Astrocyte (in vitro differentiated cells and primary cell): ENCODE data around the gene RAPGEF5. TPM values are rescaled to one million over a fixed set of nuclear protein-coding genes. Genes with fewer than 3 reads are reported as not detected.

Experiments
- DNase-seq: peaks from one replicate; pipeline ENCODE4 v3.0.0-alpha.2; 2010; ENCODE audit warnings: low read depth
- FAIRE-seq: peaks from 2 replicates; lab custom pipeline; 2011; peaks lifted over from hg19 to GRCh38; lab: Jason Lieb, UNC
- H2AFZ ChIP-seq: 2 replicates; pipeline ENCODE4 v1.6.0; 2012; ENCODE audit warnings: low read depth, low read length, inconsistent platforms
- H3K27ac ChIP-seq: 2 replicates; pipeline ENCODE4 v1.5.1; 2011; ENCODE audit warnings: low read depth, low read length, inconsistent platforms
- H3K27me3 ChIP-seq: 2 replicates; pipeline ENCODE4 v1.6.0; 2011; ENCODE audit warnings: low read length, inconsistent platforms; ENCODE audit not compliant: insufficient read depth
- H3K36me3 ChIP-seq: 2 replicates; pipeline ENCODE4 v1.5.1; 2011; ENCODE audit warnings: low read length, inconsistent platforms; ENCODE audit not compliant: insufficient read depth
- H3K4me1 ChIP-seq: 2 replicates; pipeline ENCODE4 v1.5.1; 2011; ENCODE audit warnings: low read length, inconsistent platforms; ENCODE audit not compliant: insufficient read depth
- H3K4me2 ChIP-seq: 2 replicates; pipeline ENCODE4 v1.6.0; 2012; ENCODE audit warnings: low read length, inconsistent platforms
- H3K4me3 ChIP-seq: 2 replicates; pipeline ENCODE4 v1.5.1; 2011; ENCODE audit warnings: low read depth, mild to moderate bottlenecking, low read length, inconsistent platforms; ENCODE audit not compliant: insufficient read depth
- H3K79me2 ChIP-seq: 2 replicates; pipeline ENCODE4 v1.6.0; 2012; ENCODE audit warnings: mild to moderate bottlenecking, low read length, inconsistent platforms; ENCODE audit not compliant: insufficient read depth
- H3K9ac ChIP-seq: 2 replicates; pipeline ENCODE4 v1.6.0; 2012; ENCODE audit warnings: mild to moderate bottlenecking, low read length, inconsistent platforms
- H3K9me3 ChIP-seq: 2 replicates; pipeline ENCODE4 v1.5.1; 2012; ENCODE audit warnings: low read depth, mild to moderate bottlenecking, low read length, inconsistent platforms; ENCODE audit not compliant: insufficient read depth
- H4K20me1 ChIP-seq: 2 replicates; pipeline ENCODE4 v1.6.0; 2012; ENCODE audit warnings: low read length, inconsistent platforms; ENCODE audit not compliant: insufficient read depth
- H3K27ac Mint-ChIP-seq: one replicate; pipeline ENCODE4 v1.8.0; 2021; ENCODE audit warnings: mild to moderate bottlenecking, mixed read lengths; ENCODE audit not compliant: unreplicated experiment
- H3K27me3 Mint-ChIP-seq: one replicate; pipeline ENCODE4 v1.8.0; 2021; ENCODE audit warnings: low read depth, mixed read lengths; ENCODE audit not compliant: unreplicated experiment
- H3K36me3 Mint-ChIP-seq: one replicate; pipeline ENCODE4 v1.8.0; 2021; ENCODE audit warnings: low read depth, mixed read lengths; ENCODE audit not compliant: unreplicated experiment
- H3K4me1 Mint-ChIP-seq: one replicate; pipeline ENCODE4 v1.8.0; 2021; ENCODE audit warnings: low read depth, mixed read lengths; ENCODE audit not compliant: unreplicated experiment
- H3K4me3 Mint-ChIP-seq: one replicate; pipeline ENCODE4 v1.8.0; 2021; ENCODE audit warnings: mild to moderate bottlenecking, moderate library complexity, mixed read lengths; ENCODE audit not compliant: unreplicated experiment
- H3K9me3 Mint-ChIP-seq: one replicate; pipeline ENCODE4 v1.8.0; 2021; ENCODE audit warnings: mild to moderate bottlenecking, mixed read lengths; ENCODE audit not compliant: unreplicated experiment
- CTCF ChIP-seq: IDR thresholded peaks from 2 replicates; pipeline ENCODE4 v1.5.1; 2011; ENCODE audit warnings: low read depth, mild to moderate bottlenecking, inconsistent platforms, low read length, moderate library complexity; ENCODE audit not compliant: insufficient read depth
- EZH2 ChIP-seq: IDR thresholded peaks from 2 replicates; pipeline ENCODE4 v1.6.1; 2012; ENCODE audit warnings: mild to moderate bottlenecking, low read length, inconsistent platforms; ENCODE audit not compliant: insufficient read depth
- total RNA-seq: library from RNA; stranded (reverse); gene quantifications from 2 replicates; pipeline ENCODE4 v1.2.1, GENCODE V29; 2021

RAPGEF5 gene
- total RNA-seq, 1 donor from 2014 or later = 1.0 TPM

DNA sequence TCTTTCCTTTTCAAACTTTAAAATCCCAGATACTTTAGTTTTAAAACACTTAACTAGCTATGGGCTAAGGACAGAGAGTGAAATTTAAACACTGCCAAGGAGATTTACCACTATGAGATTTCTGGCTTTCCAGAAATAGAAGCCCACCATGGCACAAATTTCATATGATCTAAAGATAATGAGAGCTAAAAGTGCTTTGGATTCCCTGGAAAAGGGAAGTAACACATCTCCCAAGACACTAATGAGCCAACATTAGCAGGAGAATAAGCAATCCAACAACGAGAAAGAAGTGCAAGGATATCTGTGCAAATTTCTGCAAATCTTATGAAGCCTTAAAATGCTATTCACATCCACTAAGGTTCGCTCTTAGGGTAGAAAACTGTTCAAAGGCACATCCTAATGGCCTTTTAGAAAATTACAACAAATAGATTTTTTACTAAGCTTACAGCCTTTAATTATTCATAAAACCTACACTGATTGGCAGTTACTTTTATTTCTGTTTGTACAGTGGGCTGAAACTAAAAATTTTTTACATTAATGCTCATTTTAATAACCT lies 100.3 kb downstream of the RAPGEF5 start:
- H3K79me2 ChIP-seq = no peaks in the 10 kb centered on the region
- no peaks in the 10 kb centered on the region for H3K9me3 ChIP-seq
- H2AFZ ChIP-seq = no peak overlapping the region
- H3K4me3 ChIP-seq = no peak overlapping the region
- H3K4me3 Mint-ChIP-seq = no peak overlapping the region
- no peaks in the 10 kb centered on the region for H3K36me3 Mint-ChIP-seq
- peaks cover 2% of the 10 kb centered on the region for H3K27me3 Mint-ChIP-seq
- DNase-seq (no peak), FAIRE-seq (no peak)
- H3K9ac ChIP-seq = no peak overlapping the region
- H3K4me1 Mint-ChIP-seq = no peaks in the 10 kb centered on the region
- no peaks in the 10 kb centered on the region for H3K36me3 ChIP-seq
- H3K9me3 Mint-ChIP-seq = no peaks in the 10 kb centered on the region
- H3K27ac Mint-ChIP-seq = no peak overlapping the region
- no peak overlapping the region for H3K27ac ChIP-seq
- H3K4me2 ChIP-seq = no peak overlapping the region
- H3K27me3 ChIP-seq = peaks cover 2% of the 10 kb centered on the region
- no peaks in the 10 kb centered on the region for H3K4me1 ChIP-seq
- H4K20me1 ChIP-seq = no peaks in the 10 kb centered on the region
- TF ChIP-seq CTCF (no peak), EZH2 (no peak)

- peaks cover 2% of the 10 kb centered on the region for H3K27me3 Mint-ChIP-seq
- no peaks in the 10 kb centered on the region for H3K79me2 ChIP-seq
- H3K27ac Mint-ChIP-seq = no peak overlapping the region
- no peak for TF ChIP-seq CTCF
- no peak for TF ChIP-seq EZH2
- no peak overlapping the region for H3K4me3 Mint-ChIP-seq
- H3K36me3 ChIP-seq = no peaks in the 10 kb centered on the region
- H3K27me3 ChIP-seq = peaks cover 2% of the 10 kb centered on the region
- no peak overlapping the region for H2AFZ ChIP-seq
- no peaks in the 10 kb centered on the region for H3K4me1 ChIP-seq
- H4K20me1 ChIP-seq = no peaks in the 10 kb centered on the region
- H3K36me3 Mint-ChIP-seq = no peaks in the 10 kb centered on the region
- no peak overlapping the region for H3K4me2 ChIP-seq
- DNase-seq (no peak), FAIRE-seq (no peak)
- no peaks in the 10 kb centered on the region for H3K4me1 Mint-ChIP-seq
- no peaks in the 10 kb centered on the region for H3K9me3 Mint-ChIP-seq
- no peaks in the 10 kb centered on the region for H3K9me3 ChIP-seq
- no peak overlapping the region for H3K9ac ChIP-seq
- no peak overlapping the region for H3K4me3 ChIP-seq
- no peak overlapping the region for H3K27ac ChIP-seq
Observed at GRCh38 chr7:22255834-22256233, 101.1 kb downstream of the RAPGEF5 start.

DNA sequence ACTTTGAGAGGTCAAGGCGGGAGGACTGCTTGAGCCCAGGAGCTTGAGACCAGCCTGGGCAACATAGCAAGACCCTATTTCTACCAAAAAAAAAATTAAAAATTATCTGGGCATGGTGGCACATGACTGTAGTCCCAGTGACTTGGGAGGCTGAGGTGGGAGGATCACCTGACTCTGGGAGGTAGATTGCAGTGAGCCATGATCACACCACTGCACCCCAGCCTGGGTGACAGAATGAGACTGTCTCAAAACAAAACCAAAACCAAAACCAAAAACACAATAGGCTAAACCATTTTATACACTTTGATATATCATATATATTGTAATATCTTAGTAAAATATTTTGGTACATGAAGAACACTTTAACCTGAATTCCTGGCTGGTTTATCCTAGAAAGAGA lies 101.6 kb downstream of the RAPGEF5 start:
- Histone ChIP-seq H3K27me3 (peaks cover 2% of the 10 kb centered on the region), H3K4me2 (no peak overlapping the region), H3K79me2 (no peaks in the 10 kb centered on the region), H3K9ac (no peak overlapping the region), H3K9me3 (no peaks in the 10 kb centered on the region), H3K36me3 (no peaks in the 10 kb centered on the region), H3K4me3 (no peak overlapping the region), H4K20me1 (no peaks in the 10 kb centered on the region), H3K4me1 (no peaks in the 10 kb centered on the region), H2AFZ (no peak overlapping the region), H3K27ac (no peak overlapping the region)
- FAIRE-seq = no peak
- H3K36me3 Mint-ChIP-seq = no peaks in the 10 kb centered on the region
- H3K27ac Mint-ChIP-seq = no peak overlapping the region
- H3K4me3 Mint-ChIP-seq = no peak overlapping the region
- H3K4me1 Mint-ChIP-seq = no peaks in the 10 kb centered on the region
- H3K9me3 Mint-ChIP-seq = no peaks in the 10 kb centered on the region
- H3K27me3 Mint-ChIP-seq = peaks cover 2% of the 10 kb centered on the region
- DNase-seq = no peak
- TF ChIP-seq EZH2 (no peak), CTCF (no peak)
